HPDE6-E6E7 (cell line): Measurements from ENCODE around the gene HIVEP1.

Experiments used
- DNase-seq: peaks from one replicate; pipeline ENCODE4 v3.0.0; 2011; ENCODE audit warnings: missing footprints; ENCODE audit errors: extremely low spot score

The HIVEP1 gene

GRCh38 chr6:11994875-11995461 is 17.1 kb upstream of the HIVEP1 start:
- no peak for DNase-seq

- DNase-seq: no peak
Observed at GRCh38 chr6:11996751-11997150, 15.4 kb upstream of the HIVEP1 start.

GRCh38 chr6:11999246-11999645 is 12.9 kb upstream of the HIVEP1 start:
- no peak for DNase-seq

GRCh38 chr6:12000174-12000573 is 11.9 kb upstream of the HIVEP1 start:
- no peak for DNase-seq

GRCh38 chr6:12001004-12001705 is 11.0 kb upstream of the HIVEP1 start:
- DNase-seq: no peak

- DNase-seq: no peak
Observed at GRCh38 chr6:12001706-12002435, 10.2 kb upstream of the HIVEP1 start.

GRCh38 chr6:12007473-12007872 is 4.6 kb upstream of the HIVEP1 start:
- DNase-seq: no peak

GRCh38 chr6:12007887-12008286 is 4.2 kb upstream of the HIVEP1 start:
- DNase-seq: no peak

- peak; percentile 53 for DNase-seq
Observed at GRCh38 chr6:12008366-12009179, 3.5 kb upstream of the HIVEP1 start.

GRCh38 chr6:12009180-12009685 is 2.9 kb upstream of the HIVEP1 start:
- no peak for DNase-seq

- DNase-seq: no peak
Observed at GRCh38 chr6:12009876-12010634, 2.1 kb upstream of the HIVEP1 start.

- peak; percentile 37 for DNase-seq
Observed at GRCh38 chr6:12010635-12011275, 1.4 kb upstream of the HIVEP1 start.

GRCh38 chr6:12011276-12012037 is 655 bp upstream of the HIVEP1 start:
- peak; percentile 90 for DNase-seq

GRCh38 chr6:12012558-12013306 is 620 bp downstream of the HIVEP1 start:
- DNase-seq: peak; percentile 41

- DNase-seq: no peak
Observed at GRCh38 chr6:12013307-12013719, 1.2 kb downstream of the HIVEP1 start.

- DNase-seq: no peak
Observed at GRCh38 chr6:12014027-12014872, 2.1 kb downstream of the HIVEP1 start.

GRCh38 chr6:12014873-12015149 is 2.7 kb downstream of the HIVEP1 start:
- DNase-seq: no peak

GRCh38 chr6:12017263-12017662 is 5.2 kb downstream of the HIVEP1 start:
- DNase-seq: no peak
